ENCODE measurements around the gene ARSG.

DNA sequence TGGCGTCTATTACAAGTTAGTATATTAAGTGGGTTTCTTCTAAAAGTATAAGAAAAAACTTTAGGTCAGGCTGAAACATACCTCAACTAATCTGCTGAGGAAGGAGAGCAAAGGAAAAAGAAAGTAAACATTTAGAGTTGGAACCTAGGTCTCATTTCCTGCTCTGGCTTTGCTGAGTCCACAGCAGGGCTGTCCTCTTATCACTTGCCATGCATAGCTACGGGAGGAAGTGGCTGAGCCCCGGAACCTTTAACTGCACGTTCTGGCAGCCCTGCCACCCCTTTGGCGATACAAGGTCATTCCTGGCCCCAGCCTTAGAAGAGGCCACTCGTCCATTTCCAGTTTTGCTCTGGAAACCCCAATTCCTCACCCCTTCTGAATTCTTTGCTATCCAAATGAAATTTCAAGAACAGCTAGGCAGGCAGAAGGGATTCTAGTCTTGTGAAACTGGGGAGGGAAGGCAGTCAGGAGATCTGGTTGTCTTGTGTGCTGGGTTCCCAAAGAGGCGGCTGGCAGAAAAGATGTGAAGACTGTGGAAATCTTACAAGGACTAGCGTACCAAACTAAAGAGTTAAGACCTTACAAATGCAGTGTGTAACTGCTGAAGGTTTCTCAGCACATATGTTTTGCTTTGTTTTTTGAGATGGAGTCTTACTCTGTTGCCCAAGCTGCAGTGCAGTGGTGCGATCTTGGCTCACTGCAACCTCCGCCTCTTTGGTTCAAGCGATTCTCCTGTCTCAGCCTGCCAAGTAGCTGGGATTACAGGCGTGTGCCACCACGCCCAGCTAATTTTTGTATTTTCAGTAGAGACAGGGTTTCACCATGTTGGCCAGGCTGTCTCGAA lies 146.9 kb downstream of the ARSG start:
- no peak for TF ChIP-seq GATA2 (IDR thresholded peaks at IDR 0.05; ENCODE audit: low read depth, low read length)
- no peak for TF ChIP-seq GATA3 (IDR thresholded peaks at IDR 0.05; ENCODE audit: low read depth, low read length)
